Epithelial cell of esophagus (primary cell): ENCODE data around the gene FGF3.
A peak's percentile ranks its signal among the peaks of the same experiment; 100 is the strongest.

Experiments
- DNase-seq: peaks from one replicate; pipeline ENCODE4 v3.0.0; 2010; ENCODE audit warnings: low read depth
- H3K4me3 ChIP-seq: 2 replicates; pipeline ENCODE4 v1.5.1; 2011; ENCODE audit warnings: mild to moderate bottlenecking, low read length, control low read depth
- TF ChIP-seq, protein P1 (sequence below): IDR thresholded peaks from 2 replicates; pipeline ENCODE4 v1.5.1; 2011; ENCODE audit warnings: low read depth, mild to moderate bottlenecking, low read length, control low read depth, inconsistent platforms; ENCODE audit not compliant: insufficient read depth; ENCODE audit errors: missing control alignments

The FGF3 gene

DNA sequence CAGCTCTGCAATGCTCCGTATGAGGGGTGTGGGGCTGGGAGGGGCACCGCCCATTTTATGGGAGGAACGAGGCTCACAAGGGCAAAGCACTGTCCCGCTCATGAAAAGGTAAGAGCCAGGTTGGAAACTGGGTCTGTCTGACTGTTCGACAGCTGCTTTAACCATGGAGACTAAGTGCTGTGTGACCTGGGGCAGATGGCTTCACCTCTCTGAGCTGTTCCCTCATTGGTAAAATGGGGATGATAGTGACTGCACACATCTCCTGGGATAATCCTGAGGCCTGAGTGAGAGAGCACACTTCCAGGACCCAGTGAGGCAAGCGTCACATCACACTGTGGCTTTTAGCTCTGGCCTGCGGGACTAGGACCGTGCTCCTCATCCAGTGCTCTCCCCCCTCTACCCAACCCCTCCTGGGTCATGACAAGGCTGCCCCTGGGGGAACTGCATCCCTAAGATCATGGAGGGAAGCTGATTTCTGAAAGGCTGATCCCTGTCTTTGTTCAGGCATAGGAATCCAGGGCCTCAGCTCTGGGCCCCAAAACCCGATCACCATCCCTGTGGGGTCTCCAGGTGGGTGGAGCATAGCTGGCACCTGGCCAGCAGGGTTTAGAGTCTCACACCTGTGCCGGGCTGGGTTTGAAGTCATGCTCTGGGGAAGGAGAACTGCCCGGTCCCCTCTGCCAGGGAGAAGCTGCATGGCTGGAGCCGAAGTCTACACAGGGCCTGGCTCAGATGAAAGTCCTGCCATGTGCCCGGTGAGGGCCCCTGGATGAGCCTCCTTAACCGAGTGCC, 21.3 kb downstream of the FGF3 start:
- TF ChIP-seq, protein P1, sequence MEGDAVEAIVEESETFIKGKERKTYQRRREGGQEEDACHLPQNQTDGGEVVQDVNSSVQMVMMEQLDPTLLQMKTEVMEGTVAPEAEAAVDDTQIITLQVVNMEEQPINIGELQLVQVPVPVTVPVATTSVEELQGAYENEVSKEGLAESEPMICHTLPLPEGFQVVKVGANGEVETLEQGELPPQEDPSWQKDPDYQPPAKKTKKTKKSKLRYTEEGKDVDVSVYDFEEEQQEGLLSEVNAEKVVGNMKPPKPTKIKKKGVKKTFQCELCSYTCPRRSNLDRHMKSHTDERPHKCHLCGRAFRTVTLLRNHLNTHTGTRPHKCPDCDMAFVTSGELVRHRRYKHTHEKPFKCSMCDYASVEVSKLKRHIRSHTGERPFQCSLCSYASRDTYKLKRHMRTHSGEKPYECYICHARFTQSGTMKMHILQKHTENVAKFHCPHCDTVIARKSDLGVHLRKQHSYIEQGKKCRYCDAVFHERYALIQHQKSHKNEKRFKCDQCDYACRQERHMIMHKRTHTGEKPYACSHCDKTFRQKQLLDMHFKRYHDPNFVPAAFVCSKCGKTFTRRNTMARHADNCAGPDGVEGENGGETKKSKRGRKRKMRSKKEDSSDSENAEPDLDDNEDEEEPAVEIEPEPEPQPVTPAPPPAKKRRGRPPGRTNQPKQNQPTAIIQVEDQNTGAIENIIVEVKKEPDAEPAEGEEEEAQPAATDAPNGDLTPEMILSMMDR, result no peak
- H3K4me3 ChIP-seq, result no peak overlapping the region
- no peak for DNase-seq

- TF ChIP-seq, protein P1, result no peak
- no peak overlapping the region for H3K4me3 ChIP-seq
- DNase-seq, result no peak
Observed at GRCh38 chr11:69797156-69797555, 22.1 kb downstream of the FGF3 start.

GRCh38 chr11:69796063-69796462, 23.2 kb downstream of the FGF3 start:
- TF ChIP-seq, protein P1, result no peak
- no peak for DNase-seq
- no peak overlapping the region for H3K4me3 ChIP-seq

DNA sequence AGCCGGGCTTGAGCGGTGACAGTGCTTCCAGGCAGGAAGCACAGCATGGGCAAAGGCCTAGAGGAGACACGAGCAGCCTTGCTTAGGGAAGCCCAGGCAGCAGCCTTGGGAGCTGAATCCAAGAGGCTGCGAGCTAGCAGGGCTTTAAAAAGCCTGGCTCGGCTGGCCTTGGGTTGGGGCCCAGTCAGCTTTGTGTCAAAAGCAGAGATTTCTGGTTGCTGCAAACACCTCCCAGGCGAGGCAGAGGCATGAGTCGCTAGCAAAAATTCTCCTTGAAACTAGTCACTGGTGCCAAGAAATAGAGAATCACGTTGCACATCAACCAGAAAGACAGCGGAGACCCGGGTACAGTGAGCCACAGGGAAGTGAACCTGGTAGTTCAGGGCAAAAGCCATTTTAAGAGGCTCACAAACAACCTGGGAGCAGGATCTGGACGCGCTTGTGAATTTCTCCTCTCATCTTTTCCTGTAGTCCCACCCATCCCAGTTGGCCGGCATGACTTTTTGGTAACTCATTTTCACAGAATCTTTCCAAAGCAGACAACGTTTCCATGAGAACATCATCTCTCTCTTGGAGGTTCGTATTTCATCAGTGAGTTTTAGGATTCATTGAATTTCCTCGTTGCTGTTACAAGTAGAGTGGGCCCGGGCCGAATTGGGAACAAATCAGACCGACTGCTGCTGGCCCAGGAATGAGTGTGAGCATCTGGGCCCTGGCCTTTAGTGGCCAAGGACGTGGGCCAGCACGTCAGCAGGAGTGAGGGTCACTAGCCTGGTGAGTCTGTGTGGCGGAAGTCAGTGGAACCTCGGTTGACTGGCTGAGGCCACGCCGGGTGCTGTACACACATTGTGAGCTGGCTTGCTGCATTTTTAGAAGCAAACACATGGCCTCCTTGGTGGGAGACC, 27.7 kb downstream of the FGF3 start:
- DNase-seq, result peak; percentile 18
- no peak overlapping the region for H3K4me3 ChIP-seq
- TF ChIP-seq, protein P1, result no peak

GRCh38 chr11:69788956-69789355, 30.3 kb downstream of the FGF3 start:
- TF ChIP-seq, protein P1, result no peak
- no peak for DNase-seq
- H3K4me3 ChIP-seq, result no peak overlapping the region

DNA sequence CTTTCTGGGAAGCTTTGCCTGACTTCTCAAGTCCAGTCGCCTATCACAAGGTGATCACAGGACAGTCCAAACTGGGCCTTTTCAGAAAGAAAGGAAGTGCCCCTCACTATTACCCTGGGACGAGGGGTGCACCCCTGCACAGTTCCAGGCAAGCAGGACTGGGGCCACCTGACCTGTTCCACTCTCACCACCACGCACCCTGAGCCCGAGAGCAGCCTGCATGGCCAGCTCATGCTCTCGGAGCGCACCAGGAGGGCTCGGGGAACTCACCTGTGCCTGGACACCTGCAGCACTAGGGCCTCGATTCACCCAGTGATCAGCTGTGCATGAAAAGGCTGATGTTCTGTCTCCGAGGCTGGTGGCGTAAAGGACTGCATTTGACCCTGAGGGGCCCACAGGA, 31.3 kb downstream of the FGF3 start:
- DNase-seq, result no peak
- no peak overlapping the region for H3K4me3 ChIP-seq
- TF ChIP-seq, protein P1, result no peak
